KMS-11 (cell line): Measurements from ENCODE around the gene GRK2.

Source experiments
- H2AFZ ChIP-seq: fragments of 200-600 bp; sonication (generic); 2 replicates; pipeline ENCODE4 v1.6.1; 2016; ENCODE audit warnings: antibody characterized with exemption, mixed run types, low read depth
- H3K27ac ChIP-seq: fragments of 200-600 bp; sonication (generic); 2 replicates; pipeline ENCODE4 v1.6.1; 2016; ENCODE audit warnings: mild to moderate bottlenecking, mixed run types
- H3K27me3 ChIP-seq: fragments of 200-600 bp; sonication (generic); 2 replicates; pipeline ENCODE4 v1.6.1; 2017; ENCODE audit warnings: mild to moderate bottlenecking, low read depth, mixed run types, moderate library complexity; ENCODE audit not compliant: insufficient read depth
- H3K36me3 ChIP-seq: fragments of 200-600 bp; sonication (generic); 2 replicates; pipeline ENCODE4 v1.6.1; 2017; ENCODE audit warnings: mild to moderate bottlenecking, mixed run types; ENCODE audit not compliant: insufficient read depth
- H3K4me1 ChIP-seq: fragments of 200-600 bp; sonication (generic); 2 replicates; pipeline ENCODE4 v1.6.1; 2016; ENCODE audit warnings: mild to moderate bottlenecking, low read depth, mixed run types; ENCODE audit not compliant: poor library complexity, severe bottlenecking
- H3K4me2 ChIP-seq: fragments of 200-600 bp; sonication (generic); 2 replicates; pipeline ENCODE4 v1.7.0; 2016; ENCODE audit warnings: mild to moderate bottlenecking, mixed run types
- H3K4me3 ChIP-seq: fragments of 200-600 bp; sonication (generic); IDR thresholded peaks from 2 replicates; pipeline ENCODE4 v1.6.1; 2017; ENCODE audit warnings: low read depth, low read length, mixed read lengths; ENCODE audit not compliant: insufficient read depth
- H3K79me2 ChIP-seq: fragments of 200-600 bp; sonication (generic); 2 replicates; pipeline ENCODE4 v1.6.1; 2016; ENCODE audit warnings: low read depth, mixed run types; ENCODE audit not compliant: insufficient read depth
- H3K9ac ChIP-seq: fragments of 200-600 bp; sonication (generic); 2 replicates; pipeline ENCODE4 v1.6.1; 2016; ENCODE audit warnings: mild to moderate bottlenecking, mixed run types
- H4K20me1 ChIP-seq: fragments of 200-600 bp; sonication (generic); 2 replicates; pipeline ENCODE4 v1.6.1; 2016; ENCODE audit warnings: mild to moderate bottlenecking, mixed run types; ENCODE audit not compliant: insufficient read depth
- TF ChIP-seq, protein P1 (sequence below): fragments of 200-600 bp; sonication (generic); conservative IDR thresholded peaks from 2 replicates; pipeline ENCODE4 v1.6.1; 2017; ENCODE audit warnings: low read depth, mild to moderate bottlenecking, antibody characterized with exemption, low read length, moderate library complexity, mixed read lengths

GRK2 gene

DNA sequence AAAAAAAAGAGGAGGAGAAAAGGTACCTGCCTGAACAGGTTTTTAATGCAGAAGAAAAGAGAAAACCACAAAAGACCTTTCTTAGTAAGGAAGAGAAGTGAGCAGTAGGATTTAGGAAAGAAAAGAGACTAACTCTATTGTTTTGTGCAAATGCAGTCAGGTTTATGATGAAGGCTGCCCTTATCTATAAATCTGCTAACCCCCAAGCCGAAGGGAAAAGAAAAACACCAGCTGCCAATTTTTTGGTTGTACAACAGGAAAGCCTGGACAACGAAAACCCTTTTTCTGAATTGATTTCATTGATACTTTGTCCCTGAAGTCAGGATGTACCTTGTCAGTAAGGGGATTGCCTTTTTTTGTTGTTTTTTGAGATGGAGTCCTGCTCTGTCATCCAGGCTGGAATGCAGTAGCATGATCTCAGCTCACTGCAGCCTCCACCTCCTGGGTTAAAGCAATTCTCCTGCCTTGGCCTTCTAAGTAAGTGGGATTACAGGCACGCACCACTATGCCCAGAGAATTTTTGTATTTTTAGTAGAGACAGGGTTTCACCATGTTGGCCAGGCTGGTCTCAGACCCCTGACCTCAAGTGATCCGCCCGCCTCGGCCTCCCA lies 65.9 kb downstream of the GRK2 start:
- Histone ChIP-seq H3K27ac (no peak overlapping the region), H3K4me3 (no peak overlapping the region), H3K27me3 (no peaks in the 10 kb centered on the region), H3K36me3 (no peaks in the 10 kb centered on the region), H3K4me1 (no peaks in the 10 kb centered on the region), H2AFZ (no peak overlapping the region), H4K20me1 (no peaks in the 10 kb centered on the region), H3K9ac (no peak overlapping the region), H3K79me2 (no peaks in the 10 kb centered on the region), H3K4me2 (no peak overlapping the region)
- TF ChIP-seq, protein P1, sequence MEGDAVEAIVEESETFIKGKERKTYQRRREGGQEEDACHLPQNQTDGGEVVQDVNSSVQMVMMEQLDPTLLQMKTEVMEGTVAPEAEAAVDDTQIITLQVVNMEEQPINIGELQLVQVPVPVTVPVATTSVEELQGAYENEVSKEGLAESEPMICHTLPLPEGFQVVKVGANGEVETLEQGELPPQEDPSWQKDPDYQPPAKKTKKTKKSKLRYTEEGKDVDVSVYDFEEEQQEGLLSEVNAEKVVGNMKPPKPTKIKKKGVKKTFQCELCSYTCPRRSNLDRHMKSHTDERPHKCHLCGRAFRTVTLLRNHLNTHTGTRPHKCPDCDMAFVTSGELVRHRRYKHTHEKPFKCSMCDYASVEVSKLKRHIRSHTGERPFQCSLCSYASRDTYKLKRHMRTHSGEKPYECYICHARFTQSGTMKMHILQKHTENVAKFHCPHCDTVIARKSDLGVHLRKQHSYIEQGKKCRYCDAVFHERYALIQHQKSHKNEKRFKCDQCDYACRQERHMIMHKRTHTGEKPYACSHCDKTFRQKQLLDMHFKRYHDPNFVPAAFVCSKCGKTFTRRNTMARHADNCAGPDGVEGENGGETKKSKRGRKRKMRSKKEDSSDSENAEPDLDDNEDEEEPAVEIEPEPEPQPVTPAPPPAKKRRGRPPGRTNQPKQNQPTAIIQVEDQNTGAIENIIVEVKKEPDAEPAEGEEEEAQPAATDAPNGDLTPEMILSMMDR: no peak
